NT2/D1 (cell line): Measurements from ENCODE around the gene RBPJL.

Source experiments
- YY1 ChIP-seq: IDR thresholded peaks from 2 replicates; pipeline ENCODE4 v1.6.1; 2011; ENCODE audit not compliant: insufficient read length, insufficient read depth
- ZNF274 ChIP-seq: IDR thresholded peaks from 2 replicates; pipeline ENCODE4 v1.6.1; 2011; ENCODE audit warnings: mild to moderate bottlenecking, low read depth, low read length

GRCh38 chr20:45329497-45330319 lies 23.1 kb downstream of the RBPJL start:
- TF ChIP-seq YY1 (no peak), ZNF274 (no peak)
